ENCODE measurements around the gene KIF5A.

The KIF5A gene

GRCh38 chr12:57605811-57606311 is 56.0 kb downstream of the KIF5A start:
- TF ChIP-seq, protein P1, sequence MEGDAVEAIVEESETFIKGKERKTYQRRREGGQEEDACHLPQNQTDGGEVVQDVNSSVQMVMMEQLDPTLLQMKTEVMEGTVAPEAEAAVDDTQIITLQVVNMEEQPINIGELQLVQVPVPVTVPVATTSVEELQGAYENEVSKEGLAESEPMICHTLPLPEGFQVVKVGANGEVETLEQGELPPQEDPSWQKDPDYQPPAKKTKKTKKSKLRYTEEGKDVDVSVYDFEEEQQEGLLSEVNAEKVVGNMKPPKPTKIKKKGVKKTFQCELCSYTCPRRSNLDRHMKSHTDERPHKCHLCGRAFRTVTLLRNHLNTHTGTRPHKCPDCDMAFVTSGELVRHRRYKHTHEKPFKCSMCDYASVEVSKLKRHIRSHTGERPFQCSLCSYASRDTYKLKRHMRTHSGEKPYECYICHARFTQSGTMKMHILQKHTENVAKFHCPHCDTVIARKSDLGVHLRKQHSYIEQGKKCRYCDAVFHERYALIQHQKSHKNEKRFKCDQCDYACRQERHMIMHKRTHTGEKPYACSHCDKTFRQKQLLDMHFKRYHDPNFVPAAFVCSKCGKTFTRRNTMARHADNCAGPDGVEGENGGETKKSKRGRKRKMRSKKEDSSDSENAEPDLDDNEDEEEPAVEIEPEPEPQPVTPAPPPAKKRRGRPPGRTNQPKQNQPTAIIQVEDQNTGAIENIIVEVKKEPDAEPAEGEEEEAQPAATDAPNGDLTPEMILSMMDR (IDR thresholded peaks at IDR 0.05) = no peak

- TF ChIP-seq, protein P1 (IDR thresholded peaks at IDR 0.05) = no peak
Measured at GRCh38 chr12:57606399-57606798, 56.6 kb downstream of the KIF5A start.

DNA sequence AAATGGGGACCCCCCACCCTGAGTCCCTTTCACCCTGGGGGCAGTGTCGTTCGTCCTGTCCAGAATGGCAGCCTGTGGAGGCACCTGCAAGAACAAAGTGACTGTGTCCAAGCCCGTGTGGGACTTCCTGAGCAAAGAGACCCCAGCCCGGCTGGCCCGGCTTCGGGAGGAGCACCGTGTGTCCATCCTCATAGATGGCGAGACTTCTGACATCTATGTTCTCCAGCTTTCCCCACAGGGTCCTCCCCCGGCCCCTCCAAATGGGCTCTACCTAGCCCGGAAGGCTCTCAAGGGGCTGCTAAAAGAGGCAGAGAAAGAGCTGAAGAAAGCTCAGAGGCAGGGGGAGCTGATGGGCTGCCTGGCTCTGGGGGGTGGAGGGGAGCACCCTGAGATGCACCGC is 57.0 kb downstream of the KIF5A start:
- TF ChIP-seq, protein P1 (IDR thresholded peaks at IDR 0.05) = no peak

- TF ChIP-seq, protein P1 (IDR thresholded peaks at IDR 0.05) = no peak
Measured at GRCh38 chr12:57607958-57608663, 58.3 kb downstream of the KIF5A start.

- TF ChIP-seq, protein P1 (IDR thresholded peaks at IDR 0.05) = no peak
Measured at GRCh38 chr12:57609101-57609780, 59.4 kb downstream of the KIF5A start.

GRCh38 chr12:57609781-57610553 is 60.1 kb downstream of the KIF5A start:
- TF ChIP-seq, protein P1 (IDR thresholded peaks at IDR 0.05) = no peak

GRCh38 chr12:57610554-57611107 is 60.8 kb downstream of the KIF5A start:
- TF ChIP-seq, protein P1 (IDR thresholded peaks at IDR 0.05) = no peak
